ENCODE measurements around the gene DHX32. TPM values are rescaled to one million over a fixed set of nuclear protein-coding genes. Genes with fewer than 3 reads are reported as not detected.

Gene DHX32
- total RNA-seq, 1 experiment from 2014 or later: 35.7 TPM

GRCh38 chr10:125815764-125816163, 65.3 kb downstream of the DHX32 start:
- no peaks in the 10 kb centered on the region for H3K9me3 ChIP-seq (replicated peaks)
- H3K4me1 ChIP-seq: no peaks in the 10 kb centered on the region
- H3K4me3 ChIP-seq: no peak overlapping the region
- peaks cover 13% of the 10 kb centered on the region; the same call in 1 of the 2 replicates for H3K36me3 ChIP-seq
- H3K27me3 ChIP-seq: no peaks in the 10 kb centered on the region
- DNase-seq: no peak
- no peak overlapping the region for H3K27ac ChIP-seq

GRCh38 chr10:125812128-125812750, 68.9 kb downstream of the DHX32 start:
- Histone ChIP-seq H3K4me3 (no peak overlapping the region), H3K27ac (no peak overlapping the region)
- DNase-seq: no peak

GRCh38 chr10:125811251-125811650, 69.8 kb downstream of the DHX32 start:
- no peak for DNase-seq
- H3K4me1 ChIP-seq: no peaks in the 10 kb centered on the region
- H3K27me3 ChIP-seq: no peaks in the 10 kb centered on the region
- H3K9me3 ChIP-seq (replicated peaks): no peaks in the 10 kb centered on the region
- H3K27ac ChIP-seq: no peak overlapping the region
- no peak overlapping the region for H3K4me3 ChIP-seq
- H3K36me3 ChIP-seq: peaks cover 14% of the 10 kb centered on the region; the same call in 1 of the 2 replicates

More at GRCh38 chr10:125812128-125812750, 68.9 kb downstream of the DHX32 start:
- no peaks in the 10 kb centered on the region for H3K4me1 ChIP-seq
- no peaks in the 10 kb centered on the region for H3K9me3 ChIP-seq (replicated peaks)
- H3K27me3 ChIP-seq: no peaks in the 10 kb centered on the region
- peaks cover 14% of the 10 kb centered on the region; the same call in 1 of the 2 replicates for H3K36me3 ChIP-seq

GRCh38 chr10:125808047-125808446, 73.0 kb downstream of the DHX32 start:
- DNase-seq: no peak
- Histone ChIP-seq H3K4me3 (no peak overlapping the region), H3K36me3 (peaks cover 12% of the 10 kb centered on the region; the same call in 1 of the 2 replicates), H3K27ac (no peak overlapping the region), H3K27me3 (no peaks in the 10 kb centered on the region), H3K9me3 (replicated peaks) (no peaks in the 10 kb centered on the region), H3K4me1 (no peaks in the 10 kb centered on the region)

GRCh38 chr10:125802739-125803138, 78.4 kb downstream of the DHX32 start:
- H3K4me1 ChIP-seq: no peaks in the 10 kb centered on the region
- no peak overlapping the region for H3K27ac ChIP-seq
- DNase-seq: no peak
- H3K4me3 ChIP-seq: no peak overlapping the region
- no peaks in the 10 kb centered on the region for H3K9me3 ChIP-seq (replicated peaks)
- H3K36me3 ChIP-seq: no peaks in the 10 kb centered on the region
- no peaks in the 10 kb centered on the region for H3K27me3 ChIP-seq

GRCh38 chr10:125802131-125802530, 79.0 kb downstream of the DHX32 start:
- Histone ChIP-seq H3K27ac (no peak overlapping the region), H3K36me3 (no peaks in the 10 kb centered on the region), H3K27me3 (no peaks in the 10 kb centered on the region), H3K4me1 (no peaks in the 10 kb centered on the region), H3K9me3 (replicated peaks) (no peaks in the 10 kb centered on the region), H3K4me3 (no peak overlapping the region)
- DNase-seq: no peak

GRCh38 chr10:125801574-125801973, 79.5 kb downstream of the DHX32 start:
- H3K27me3 ChIP-seq: no peaks in the 10 kb centered on the region
- H3K27ac ChIP-seq: no peak overlapping the region
- no peaks in the 10 kb centered on the region for H3K36me3 ChIP-seq
- no peaks in the 10 kb centered on the region for H3K9me3 ChIP-seq (replicated peaks)
- no peak for DNase-seq
- no peaks in the 10 kb centered on the region for H3K4me1 ChIP-seq
- no peak overlapping the region for H3K4me3 ChIP-seq

GRCh38 chr10:125799451-125800182, 81.5 kb downstream of the DHX32 start:
- Histone ChIP-seq H3K27me3 (no peaks in the 10 kb centered on the region), H3K9me3 (replicated peaks) (no peaks in the 10 kb centered on the region), H3K4me3 (no peak overlapping the region), H3K27ac (no peak overlapping the region), H3K36me3 (no peaks in the 10 kb centered on the region), H3K4me1 (no peaks in the 10 kb centered on the region)
- DNase-seq: no peak

- no peaks in the 10 kb centered on the region for H3K27me3 ChIP-seq
- no peak overlapping the region for H3K27ac ChIP-seq
- H3K36me3 ChIP-seq: no peaks in the 10 kb centered on the region
- H3K9me3 ChIP-seq (replicated peaks): no peaks in the 10 kb centered on the region
- no peaks in the 10 kb centered on the region for H3K4me1 ChIP-seq
- no peak overlapping the region for H3K4me3 ChIP-seq
- DNase-seq: no peak
Measured at GRCh38 chr10:125797994-125798662, 83.0 kb downstream of the DHX32 start.

- no peaks in the 10 kb centered on the region for H3K9me3 ChIP-seq (replicated peaks)
- no peak overlapping the region for H3K27ac ChIP-seq
- no peaks in the 10 kb centered on the region for H3K27me3 ChIP-seq
- H3K36me3 ChIP-seq: no peaks in the 10 kb centered on the region
- H3K4me3 ChIP-seq: no peak overlapping the region
- no peak for DNase-seq
- H3K4me1 ChIP-seq: no peaks in the 10 kb centered on the region
Measured at GRCh38 chr10:125797424-125797823, 83.7 kb downstream of the DHX32 start.

- no peak overlapping the region for H3K27ac ChIP-seq
- no peak overlapping the region for H3K4me3 ChIP-seq
- H3K36me3 ChIP-seq: no peaks in the 10 kb centered on the region
- DNase-seq: no peak
- no peaks in the 10 kb centered on the region for H3K27me3 ChIP-seq
- no peaks in the 10 kb centered on the region for H3K9me3 ChIP-seq (replicated peaks)
- H3K4me1 ChIP-seq: no peaks in the 10 kb centered on the region
Measured at GRCh38 chr10:125795637-125796190, 85.4 kb downstream of the DHX32 start.

GRCh38 chr10:125795128-125795527, 86.0 kb downstream of the DHX32 start:
- DNase-seq: no peak
- no peak overlapping the region for H3K27ac ChIP-seq
- H3K36me3 ChIP-seq: no peaks in the 10 kb centered on the region
- H3K4me3 ChIP-seq: no peak overlapping the region
- no peaks in the 10 kb centered on the region for H3K27me3 ChIP-seq
- no peaks in the 10 kb centered on the region for H3K4me1 ChIP-seq
- no peaks in the 10 kb centered on the region for H3K9me3 ChIP-seq (replicated peaks)

- Histone ChIP-seq H3K36me3 (no peaks in the 10 kb centered on the region), H3K4me1 (no peaks in the 10 kb centered on the region), H3K27ac (no peak overlapping the region), H3K4me3 (no peak overlapping the region), H3K27me3 (no peaks in the 10 kb centered on the region), H3K9me3 (replicated peaks) (no peaks in the 10 kb centered on the region)
- no peak for DNase-seq
Measured at GRCh38 chr10:125792342-125793300, 88.5 kb downstream of the DHX32 start.
